SK-N-SH (cell line): ENCODE measurements around the gene P2RX3. TPM values are rescaled to one million over a fixed set of nuclear protein-coding genes. Genes with fewer than 3 reads are reported as not detected.

Experiments
- CTCF ChIA-PET: fragments of 300-600, 350-600 bp; formaldehyde crosslinking; extraction: SDS; loops from one replicate; lab custom pipeline; 2021; lab: Yijun Ruan, JAX
- POLR2A ChIA-PET: fragments of 350-600 bp; sonication (Branson Sonifier 250); formaldehyde crosslinking; extraction: SDS; loops from one replicate; lab custom pipeline; 2020; ENCODE audit warnings: antibody characterized with exemption, inconsistent platforms; lab: Yijun Ruan, JAX
- DNase-seq: peaks from one replicate; pipeline ENCODE4 v3.0.0; 2012
- H2AFZ ChIP-seq: fragments of 200-600 bp; sonication (generic); 2 replicates; pipeline ENCODE4 v1.8.1; 2016; ENCODE audit warnings: antibody characterized with exemption, mild to moderate bottlenecking, low read depth
- H3F3A ChIP-seq: fragments of 200-600 bp; sonication (generic); replicated peaks from 2 replicates; pipeline ENCODE3; 2016; ENCODE audit warnings: antibody characterized with exemption, mild to moderate bottlenecking; ENCODE audit not compliant: insufficient read depth
- H3K27ac ChIP-seq, 2 experiments: fragments of 200-500 bp in 1 of 2; fragments of 200-600 bp in 1 of 2; sonication (Bioruptor generic) in 1 of 2; sonication (generic), shearing (Covaris generic) in 1 of 2; 2 replicates each; pipeline versions ENCODE4 v1.5.1 to v1.6.1; 2014 to 2016; ENCODE audit warnings: low read depth in 2 of 2, inconsistent platforms in 1 of 2, low read length in 1 of 2, mild to moderate bottlenecking in 1 of 2, mixed read lengths in 1 of 2
- H3K27me3 ChIP-seq: fragments of 200-600 bp; sonication (generic), shearing (Covaris generic); 2 replicates; pipeline ENCODE4 v1.6.1; 2016; ENCODE audit warnings: mixed run types; ENCODE audit not compliant: insufficient read depth
- H3K36me3 ChIP-seq, 2 experiments: fragments of 200-500 bp in 1 of 2; fragments of 200-600 bp in 1 of 2; sonication (Bioruptor generic) in 1 of 2; sonication (generic) in 1 of 2; replicated peaks in 1 of 2; 2 replicates each; pipeline versions ENCODE3 to v1.5.1; 2014 to 2016; ENCODE audit warnings: low read length in 1 of 2, mild to moderate bottlenecking in 1 of 2; ENCODE audit not compliant: insufficient read depth in 2 of 2, control insufficient read depth in 1 of 2
- H3K4me1 ChIP-seq, 2 experiments: fragments of 200-500 bp in 1 of 2; fragments of 200-600 bp in 1 of 2; sonication (Bioruptor generic) in 1 of 2; sonication (generic), shearing (Covaris generic) in 1 of 2; 2 replicates each; pipeline versions ENCODE4 v1.5.1 to v1.6.1; 2014 to 2016; ENCODE audit warnings: low read depth in 1 of 2, low read length in 1 of 2, mixed run types in 1 of 2; ENCODE audit not compliant: insufficient read depth in 2 of 2, control insufficient read depth in 1 of 2
- H3K4me2 ChIP-seq: fragments of 200-600 bp; sonication (generic), shearing (Covaris generic); 2 replicates; pipeline ENCODE4 v1.6.1; 2017; ENCODE audit warnings: mixed run types
- H3K4me3 ChIP-seq, 2 experiments: fragments of 200-500 bp in 1 of 2; fragments of 200-600 bp in 1 of 2; sonication (Bioruptor generic) in 1 of 2; sonication (generic), shearing (Covaris generic) in 1 of 2; 2 replicates each; pipeline versions ENCODE4 v1.5.1 to v1.8.1; 2014 to 2016; ENCODE audit warnings: low read depth in 2 of 2, inconsistent platforms in 1 of 2, low read length in 1 of 2, mild to moderate bottlenecking in 1 of 2, mixed read lengths in 1 of 2, moderate library complexity in 1 of 2
- H3K79me2 ChIP-seq: fragments of 200-600 bp; sonication (generic); 2 replicates; pipeline ENCODE4 v1.8.1; 2017; ENCODE audit warnings: mild to moderate bottlenecking; ENCODE audit not compliant: insufficient read depth
- H3K9ac ChIP-seq: fragments of 200-600 bp; sonication (generic); 2 replicates; pipeline ENCODE4 v1.6.1; 2017; ENCODE audit warnings: mixed run types
- H3K9me2 ChIP-seq: fragments of 200-600 bp; sonication (generic); 2 replicates; pipeline ENCODE4 v1.6.1; 2017; ENCODE audit warnings: mixed run types
- H3K9me3 ChIP-seq: fragments of 200-600 bp; sonication (generic); 2 replicates; pipeline ENCODE4 v1.6.1; 2017; ENCODE audit warnings: mixed run types, mild to moderate bottlenecking, moderate library complexity
- H4K20me1 ChIP-seq: fragments of 200-600 bp; sonication (generic); 2 replicates; pipeline ENCODE4 v1.6.1; 2017; ENCODE audit warnings: mild to moderate bottlenecking, mixed run types; ENCODE audit not compliant: insufficient read depth
- EP300 ChIP-seq, 2 experiments: IDR thresholded peaks; 2 replicates each; pipeline versions ENCODE4 v1.4.0 to v1.6.1; 2012; ENCODE audit warnings: borderline replicate concordance in 1 of 2, low read depth in 1 of 2, low read length in 1 of 2
- FOXJ3 ChIP-seq: sonication (generic); formaldehyde crosslinking; IDR thresholded peaks from 2 replicates; pipeline ENCODE4 v1.5.1; 2020; ENCODE audit warnings: mild to moderate bottlenecking, missing genetic modification reagents
- FOXM1 ChIP-seq: IDR thresholded peaks from 2 replicates; pipeline ENCODE4 v1.4.0; 2012; ENCODE audit warnings: low read depth, mild to moderate bottlenecking
- MEF2A ChIP-seq: IDR thresholded peaks from 2 replicates; pipeline ENCODE4 v1.4.0; 2012; ENCODE audit warnings: low read depth, borderline replicate concordance
- NFIC ChIP-seq: IDR thresholded peaks from 2 replicates; pipeline ENCODE4 v1.4.0; 2012; ENCODE audit warnings: borderline replicate concordance
- NRF1 ChIP-seq: IDR thresholded peaks from 2 replicates; pipeline ENCODE4 v1.6.1; 2012; ENCODE audit warnings: low read depth, mild to moderate bottlenecking, low read length
- POLR2AphosphoS5 ChIP-seq: IDR thresholded peaks from 2 replicates; pipeline ENCODE4 v1.6.1; 2012; ENCODE audit warnings: low read depth, low read length
- RCOR1 ChIP-seq: fragments of 150-350 bp; IDR thresholded peaks from 2 replicates; pipeline ENCODE4 v1.6.1; 2017; ENCODE audit warnings: antibody characterized with exemption, low read length
- SMC3 ChIP-seq: IDR thresholded peaks from 2 replicates; pipeline ENCODE4 v1.6.1; 2012; ENCODE audit warnings: low read depth, low read length, improper control_type of control experiment
- TEAD4 ChIP-seq: IDR thresholded peaks from 2 replicates; pipeline ENCODE4 v1.4.0; 2012; ENCODE audit warnings: mild to moderate bottlenecking, borderline replicate concordance; ENCODE audit not compliant: insufficient read depth
- WGBS: methylation state at CpG from one replicate; pipeline ENCODE4 v1.1.6; 2017; ENCODE audit warnings: low lambda C conversion rate; 5-methylcytosine and 5-hydroxymethylcytosine counted together
- polyA plus RNA-seq, 3 experiments: library from polyadenylated mRNA; depleted of rRNA; stranded (reverse); fragments of >200 nt; gene quantifications; 2 replicates each; pipeline ENCODE4 v1.2.3, GENCODE V29; 2012
- TF ChIP-seq, protein P1 (sequence below): IDR thresholded peaks from 2 replicates; pipeline ENCODE4 v1.6.1; 2012; ENCODE audit warnings: mild to moderate bottlenecking, low read depth, low read length, moderate library complexity
- TF ChIP-seq, protein P2 (sequence below): IDR thresholded peaks from 2 replicates; pipeline ENCODE4 v1.4.0; 2012; ENCODE audit warnings: low read depth
- TF ChIP-seq, protein P3 (sequence below): fragments of 200-600 bp; sonication (generic); IDR thresholded peaks from 2 replicates; pipeline ENCODE4 v1.6.1; 2017; ENCODE audit warnings: antibody characterized with exemption, mild to moderate bottlenecking, moderate library complexity
- TF ChIP-seq, protein P4 (sequence below): IDR thresholded peaks from 2 replicates; pipeline ENCODE4 v1.4.0; 2012; ENCODE audit warnings: low read depth, borderline replicate concordance
- TF ChIP-seq, protein P5 (sequence below): fragments of 150-350 bp; IDR thresholded peaks from 2 replicates; pipeline ENCODE4 v1.6.1; 2016; ENCODE audit warnings: mild to moderate bottlenecking, low read depth, low read length

Gene P2RX3
- polyA plus RNA-seq, 1 of the 3 experiments (the other 2 are of a cell fraction) = not detected

DNA sequence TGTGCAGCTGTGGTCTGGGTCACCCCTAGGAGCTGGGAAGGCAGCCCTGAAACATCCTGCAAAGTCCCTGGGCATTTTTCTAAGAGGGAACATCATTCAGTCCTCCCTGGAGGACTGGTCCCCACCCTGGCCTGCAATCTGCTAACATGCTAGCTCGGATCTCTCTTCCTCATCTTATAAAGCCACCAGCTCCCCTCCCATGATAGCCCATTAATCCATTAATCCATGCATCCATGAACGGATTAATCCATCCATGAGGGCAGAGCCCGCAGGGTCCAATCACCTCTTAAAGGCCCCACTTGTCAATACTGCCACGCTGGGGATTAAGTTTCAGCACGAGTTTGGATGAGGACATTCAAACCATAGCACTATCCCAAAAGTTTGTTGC lies 30.7 kb downstream of the P2RX3 start:
- 32% methylated on average over 5 of the region's 5 CpGs for WGBS
- no peak overlapping the region for H3K4me2 ChIP-seq
- H3K36me3 ChIP-seq = no peaks in the 10 kb centered on the region
- H3K4me3 ChIP-seq = no peak overlapping the region
- H2AFZ ChIP-seq = no peak overlapping the region
- H3K9me3 ChIP-seq = no peaks in the 10 kb centered on the region
- H3F3A ChIP-seq = no peaks in the 10 kb centered on the region
- no peaks in the 10 kb centered on the region for H3K4me1 ChIP-seq
- ChIA-PET POLR2A (no interaction called here), CTCF (interaction anchor here (1.4 to 2.1 kb wide), 2 partner anchors 19 to 276 kb away, joined by 3 to 6 read pairs; no protein-coding TSS in a partner anchor)
- H3K79me2 ChIP-seq = no peaks in the 10 kb centered on the region
- DNase-seq = no peak
- H4K20me1 ChIP-seq = no peaks in the 10 kb centered on the region
- no peak for TF ChIP-seq MEF2A
- no peak for TF ChIP-seq RCOR1
- TF ChIP-seq, protein P1, sequence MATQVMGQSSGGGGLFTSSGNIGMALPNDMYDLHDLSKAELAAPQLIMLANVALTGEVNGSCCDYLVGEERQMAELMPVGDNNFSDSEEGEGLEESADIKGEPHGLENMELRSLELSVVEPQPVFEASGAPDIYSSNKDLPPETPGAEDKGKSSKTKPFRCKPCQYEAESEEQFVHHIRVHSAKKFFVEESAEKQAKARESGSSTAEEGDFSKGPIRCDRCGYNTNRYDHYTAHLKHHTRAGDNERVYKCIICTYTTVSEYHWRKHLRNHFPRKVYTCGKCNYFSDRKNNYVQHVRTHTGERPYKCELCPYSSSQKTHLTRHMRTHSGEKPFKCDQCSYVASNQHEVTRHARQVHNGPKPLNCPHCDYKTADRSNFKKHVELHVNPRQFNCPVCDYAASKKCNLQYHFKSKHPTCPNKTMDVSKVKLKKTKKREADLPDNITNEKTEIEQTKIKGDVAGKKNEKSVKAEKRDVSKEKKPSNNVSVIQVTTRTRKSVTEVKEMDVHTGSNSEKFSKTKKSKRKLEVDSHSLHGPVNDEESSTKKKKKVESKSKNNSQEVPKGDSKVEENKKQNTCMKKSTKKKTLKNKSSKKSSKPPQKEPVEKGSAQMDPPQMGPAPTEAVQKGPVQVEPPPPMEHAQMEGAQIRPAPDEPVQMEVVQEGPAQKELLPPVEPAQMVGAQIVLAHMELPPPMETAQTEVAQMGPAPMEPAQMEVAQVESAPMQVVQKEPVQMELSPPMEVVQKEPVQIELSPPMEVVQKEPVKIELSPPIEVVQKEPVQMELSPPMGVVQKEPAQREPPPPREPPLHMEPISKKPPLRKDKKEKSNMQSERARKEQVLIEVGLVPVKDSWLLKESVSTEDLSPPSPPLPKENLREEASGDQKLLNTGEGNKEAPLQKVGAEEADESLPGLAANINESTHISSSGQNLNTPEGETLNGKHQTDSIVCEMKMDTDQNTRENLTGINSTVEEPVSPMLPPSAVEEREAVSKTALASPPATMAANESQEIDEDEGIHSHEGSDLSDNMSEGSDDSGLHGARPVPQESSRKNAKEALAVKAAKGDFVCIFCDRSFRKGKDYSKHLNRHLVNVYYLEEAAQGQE = no peak
- TF ChIP-seq FOXJ3 = no peak
- no peak for TF ChIP-seq FOXM1
- TF ChIP-seq, protein P2, sequence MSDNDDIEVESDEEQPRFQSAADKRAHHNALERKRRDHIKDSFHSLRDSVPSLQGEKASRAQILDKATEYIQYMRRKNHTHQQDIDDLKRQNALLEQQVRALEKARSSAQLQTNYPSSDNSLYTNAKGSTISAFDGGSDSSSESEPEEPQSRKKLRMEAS = no peak
- no peak for TF ChIP-seq NRF1
- no peak for TF ChIP-seq SMC3
- no peak for TF ChIP-seq NFIC
- TF ChIP-seq, protein P3, sequence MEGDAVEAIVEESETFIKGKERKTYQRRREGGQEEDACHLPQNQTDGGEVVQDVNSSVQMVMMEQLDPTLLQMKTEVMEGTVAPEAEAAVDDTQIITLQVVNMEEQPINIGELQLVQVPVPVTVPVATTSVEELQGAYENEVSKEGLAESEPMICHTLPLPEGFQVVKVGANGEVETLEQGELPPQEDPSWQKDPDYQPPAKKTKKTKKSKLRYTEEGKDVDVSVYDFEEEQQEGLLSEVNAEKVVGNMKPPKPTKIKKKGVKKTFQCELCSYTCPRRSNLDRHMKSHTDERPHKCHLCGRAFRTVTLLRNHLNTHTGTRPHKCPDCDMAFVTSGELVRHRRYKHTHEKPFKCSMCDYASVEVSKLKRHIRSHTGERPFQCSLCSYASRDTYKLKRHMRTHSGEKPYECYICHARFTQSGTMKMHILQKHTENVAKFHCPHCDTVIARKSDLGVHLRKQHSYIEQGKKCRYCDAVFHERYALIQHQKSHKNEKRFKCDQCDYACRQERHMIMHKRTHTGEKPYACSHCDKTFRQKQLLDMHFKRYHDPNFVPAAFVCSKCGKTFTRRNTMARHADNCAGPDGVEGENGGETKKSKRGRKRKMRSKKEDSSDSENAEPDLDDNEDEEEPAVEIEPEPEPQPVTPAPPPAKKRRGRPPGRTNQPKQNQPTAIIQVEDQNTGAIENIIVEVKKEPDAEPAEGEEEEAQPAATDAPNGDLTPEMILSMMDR = no peak
- TF ChIP-seq, protein P4, sequence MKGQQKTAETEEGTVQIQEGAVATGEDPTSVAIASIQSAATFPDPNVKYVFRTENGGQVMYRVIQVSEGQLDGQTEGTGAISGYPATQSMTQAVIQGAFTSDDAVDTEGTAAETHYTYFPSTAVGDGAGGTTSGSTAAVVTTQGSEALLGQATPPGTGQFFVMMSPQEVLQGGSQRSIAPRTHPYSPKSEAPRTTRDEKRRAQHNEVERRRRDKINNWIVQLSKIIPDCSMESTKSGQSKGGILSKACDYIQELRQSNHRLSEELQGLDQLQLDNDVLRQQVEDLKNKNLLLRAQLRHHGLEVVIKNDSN = no peak
- TF ChIP-seq, protein P5, sequence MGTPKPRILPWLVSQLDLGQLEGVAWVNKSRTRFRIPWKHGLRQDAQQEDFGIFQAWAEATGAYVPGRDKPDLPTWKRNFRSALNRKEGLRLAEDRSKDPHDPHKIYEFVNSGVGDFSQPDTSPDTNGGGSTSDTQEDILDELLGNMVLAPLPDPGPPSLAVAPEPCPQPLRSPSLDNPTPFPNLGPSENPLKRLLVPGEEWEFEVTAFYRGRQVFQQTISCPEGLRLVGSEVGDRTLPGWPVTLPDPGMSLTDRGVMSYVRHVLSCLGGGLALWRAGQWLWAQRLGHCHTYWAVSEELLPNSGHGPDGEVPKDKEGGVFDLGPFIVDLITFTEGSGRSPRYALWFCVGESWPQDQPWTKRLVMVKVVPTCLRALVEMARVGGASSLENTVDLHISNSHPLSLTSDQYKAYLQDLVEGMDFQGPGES = no peak
- TF ChIP-seq EP300 (IDR thresholded peaks at IDR 0.05; ENCODE audit: borderline replicate concordance in 1 of 2, low read depth in 1 of 2, low read length in 1 of 2) = no peak
- no peak for TF ChIP-seq TEAD4
- no peak for TF ChIP-seq POLR2AphosphoS5
- H3K27me3 ChIP-seq = 0 out of 2 replicates have a peak, but pooled peaks cover 4% of the 10 kb centered on the region
- no peak overlapping the region for H3K27ac ChIP-seq
- no peaks in the 10 kb centered on the region for H3K9me2 ChIP-seq
- no peak overlapping the region for H3K9ac ChIP-seq
